Measurements from ENCODE around the gene NRG2.

The NRG2 gene

GRCh38 chr5:139882961-139883539 lies 160.0 kb downstream of the NRG2 start:
- no peak overlapping the region for H3K4me3 ChIP-seq (ENCODE audit: low read depth, low read length)
- no peak for DNase-seq (ENCODE audit: low read depth)
- TF ChIP-seq, protein P1, sequence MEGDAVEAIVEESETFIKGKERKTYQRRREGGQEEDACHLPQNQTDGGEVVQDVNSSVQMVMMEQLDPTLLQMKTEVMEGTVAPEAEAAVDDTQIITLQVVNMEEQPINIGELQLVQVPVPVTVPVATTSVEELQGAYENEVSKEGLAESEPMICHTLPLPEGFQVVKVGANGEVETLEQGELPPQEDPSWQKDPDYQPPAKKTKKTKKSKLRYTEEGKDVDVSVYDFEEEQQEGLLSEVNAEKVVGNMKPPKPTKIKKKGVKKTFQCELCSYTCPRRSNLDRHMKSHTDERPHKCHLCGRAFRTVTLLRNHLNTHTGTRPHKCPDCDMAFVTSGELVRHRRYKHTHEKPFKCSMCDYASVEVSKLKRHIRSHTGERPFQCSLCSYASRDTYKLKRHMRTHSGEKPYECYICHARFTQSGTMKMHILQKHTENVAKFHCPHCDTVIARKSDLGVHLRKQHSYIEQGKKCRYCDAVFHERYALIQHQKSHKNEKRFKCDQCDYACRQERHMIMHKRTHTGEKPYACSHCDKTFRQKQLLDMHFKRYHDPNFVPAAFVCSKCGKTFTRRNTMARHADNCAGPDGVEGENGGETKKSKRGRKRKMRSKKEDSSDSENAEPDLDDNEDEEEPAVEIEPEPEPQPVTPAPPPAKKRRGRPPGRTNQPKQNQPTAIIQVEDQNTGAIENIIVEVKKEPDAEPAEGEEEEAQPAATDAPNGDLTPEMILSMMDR (IDR thresholded peaks at IDR 0.05; ENCODE audit: low read depth, low read length, missing control alignments): no peak
- in situ Hi-C loops (cut with HindIII; ENCODE audit: low sequenced_read_pairs): no loop called here

GRCh38 chr5:139882316-139882715 lies 160.8 kb downstream of the NRG2 start:
- TF ChIP-seq, protein P1 (IDR thresholded peaks at IDR 0.05; ENCODE audit: low read depth, low read length, missing control alignments): no peak
- no peak for DNase-seq (ENCODE audit: low read depth)
- in situ Hi-C loops (cut with HindIII; ENCODE audit: low sequenced_read_pairs): no loop called here
- no peak overlapping the region for H3K4me3 ChIP-seq (ENCODE audit: low read depth, low read length)

DNA sequence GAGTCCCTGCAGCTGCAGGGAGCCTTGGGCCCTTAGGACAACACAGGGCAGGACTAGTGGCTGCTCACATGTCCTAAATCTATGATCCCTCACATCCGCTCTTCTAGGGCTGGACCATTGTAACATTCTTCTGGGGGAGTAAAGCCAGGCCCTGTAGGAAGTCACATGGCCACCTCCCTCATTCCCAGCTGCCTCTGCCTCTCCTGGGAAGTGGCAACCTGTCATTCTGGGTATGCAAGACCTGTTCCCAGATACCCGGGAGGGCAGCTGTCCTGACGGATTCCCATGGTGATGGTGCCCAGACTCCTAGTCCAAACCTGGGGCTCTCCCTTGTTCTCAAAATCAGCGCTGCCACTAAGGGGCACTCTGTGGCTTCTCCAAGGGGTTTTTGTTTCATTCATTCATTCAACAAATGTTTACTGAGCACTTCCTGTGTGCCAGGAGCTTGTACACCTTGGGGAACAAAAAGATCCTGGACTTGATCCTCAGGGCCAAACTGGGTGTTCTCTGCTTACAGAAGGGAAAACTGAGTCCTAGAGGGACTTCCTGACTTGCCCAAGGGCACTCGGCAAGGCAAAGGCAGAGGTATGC lies 161.9 kb downstream of the NRG2 start:
- no peak overlapping the region for H3K4me3 ChIP-seq (ENCODE audit: low read depth, low read length)
- TF ChIP-seq, protein P1 (IDR thresholded peaks at IDR 0.05; ENCODE audit: low read depth, low read length, missing control alignments): no peak
- in situ Hi-C loops (cut with HindIII; ENCODE audit: low sequenced_read_pairs): no loop called here
- DNase-seq (ENCODE audit: low read depth): no peak

- TF ChIP-seq, protein P1 (IDR thresholded peaks at IDR 0.05; ENCODE audit: low read depth, low read length, missing control alignments): no peak
- no peak for DNase-seq (ENCODE audit: low read depth)
- H3K4me3 ChIP-seq (ENCODE audit: low read depth, low read length): no peak overlapping the region
- in situ Hi-C loops (cut with HindIII; ENCODE audit: low sequenced_read_pairs): no loop called here
Observed at GRCh38 chr5:139880416-139881142, 162.5 kb downstream of the NRG2 start.

DNA sequence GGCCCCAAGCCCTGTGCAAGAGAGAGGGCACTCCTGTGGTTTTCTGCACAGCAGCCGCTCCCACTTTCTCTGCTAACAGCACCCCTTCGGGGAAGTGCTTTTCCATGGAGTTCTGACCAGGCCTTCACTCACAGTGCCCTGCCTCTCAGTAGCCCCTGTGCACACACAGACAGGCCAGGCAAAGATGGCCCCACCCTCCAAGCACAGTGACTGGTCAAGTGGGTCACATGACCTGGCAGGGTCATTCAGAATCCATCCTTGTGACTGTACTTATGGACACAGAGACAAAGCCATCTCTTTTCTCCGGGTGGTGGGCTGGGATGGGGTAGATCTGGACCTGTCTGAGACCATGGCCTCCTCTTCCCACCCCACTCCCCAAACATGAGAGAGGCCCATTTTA lies 165.0 kb downstream of the NRG2 start:
- TF ChIP-seq, protein P1 (IDR thresholded peaks at IDR 0.05; ENCODE audit: low read depth, low read length, missing control alignments): no peak
- H3K4me3 ChIP-seq (ENCODE audit: low read depth, low read length): no peak overlapping the region
- DNase-seq (ENCODE audit: low read depth): no peak
- in situ Hi-C loops (cut with HindIII; ENCODE audit: low sequenced_read_pairs): no loop called here

- DNase-seq (ENCODE audit: low read depth): no peak
- TF ChIP-seq, protein P1 (IDR thresholded peaks at IDR 0.05; ENCODE audit: low read depth, low read length, missing control alignments): no peak
- H3K4me3 ChIP-seq (ENCODE audit: low read depth, low read length): no peak overlapping the region
- in situ Hi-C loops (cut with HindIII; ENCODE audit: low sequenced_read_pairs): no loop called here
Observed at GRCh38 chr5:139877129-139877597, 165.9 kb downstream of the NRG2 start.
